Measurements from ENCODE around the gene ABCC8.
A peak's percentile ranks its signal among the peaks of the same experiment; 100 is the strongest.

The ABCC8 gene

DNA sequence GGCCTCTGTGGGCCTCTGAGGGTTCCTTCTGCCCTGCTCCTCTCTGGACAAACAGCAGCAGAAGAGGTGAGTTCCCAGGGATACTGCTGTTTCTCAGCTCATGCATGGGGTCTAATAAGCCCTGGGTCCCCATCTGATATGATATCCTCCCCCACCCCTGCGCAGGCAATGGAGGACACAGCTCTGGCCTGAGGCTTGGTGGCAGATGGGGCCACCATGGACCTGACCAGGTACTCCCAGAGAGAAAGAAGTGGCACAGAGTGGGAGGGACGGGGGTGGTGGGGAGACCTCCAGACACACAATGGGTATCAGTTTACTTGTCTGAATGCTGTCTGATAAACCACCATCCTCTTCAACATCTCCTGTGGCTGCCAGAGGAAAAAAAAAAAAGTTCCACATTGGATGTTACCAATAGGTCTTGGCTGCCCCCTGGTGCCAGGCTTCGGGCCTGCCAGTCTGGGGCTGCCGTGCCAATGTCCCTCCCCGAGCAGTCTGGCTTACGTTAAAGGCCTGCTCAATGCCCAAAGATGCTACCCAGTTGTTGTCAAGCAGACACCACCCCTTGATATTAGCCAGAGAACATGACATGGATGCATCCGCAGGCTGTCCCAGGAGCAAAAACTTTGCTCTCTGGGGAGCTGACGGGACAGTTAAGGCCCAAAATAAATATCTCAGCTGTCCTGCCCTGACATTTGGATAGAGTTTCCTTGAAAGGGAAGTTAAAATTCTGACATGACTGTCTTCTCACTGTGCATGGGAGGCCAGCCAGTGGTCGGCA is 27.9 kb upstream of the ABCC8 start:
- DNase-seq: peak; percentile 75

DNA sequence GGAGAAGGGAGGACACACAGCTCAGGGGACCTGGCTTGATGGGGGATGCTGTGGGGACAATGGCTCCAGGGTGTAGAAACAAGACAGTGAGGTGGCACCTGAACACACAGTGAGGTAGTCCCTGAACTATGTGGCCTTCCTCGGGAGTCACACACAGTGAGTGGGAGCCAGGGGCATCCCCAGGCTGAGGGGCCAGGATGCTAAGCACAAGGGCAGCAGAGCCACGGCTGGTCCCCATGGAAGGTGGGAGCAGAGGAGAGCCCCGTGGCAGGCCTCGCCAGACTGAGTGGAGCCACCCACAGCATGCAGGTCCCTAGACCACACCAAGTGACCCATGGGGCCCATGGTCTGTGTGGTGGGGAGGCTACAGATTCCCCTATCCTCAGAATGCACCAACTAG is 26.0 kb upstream of the ABCC8 start:
- DNase-seq: no peak

DNA sequence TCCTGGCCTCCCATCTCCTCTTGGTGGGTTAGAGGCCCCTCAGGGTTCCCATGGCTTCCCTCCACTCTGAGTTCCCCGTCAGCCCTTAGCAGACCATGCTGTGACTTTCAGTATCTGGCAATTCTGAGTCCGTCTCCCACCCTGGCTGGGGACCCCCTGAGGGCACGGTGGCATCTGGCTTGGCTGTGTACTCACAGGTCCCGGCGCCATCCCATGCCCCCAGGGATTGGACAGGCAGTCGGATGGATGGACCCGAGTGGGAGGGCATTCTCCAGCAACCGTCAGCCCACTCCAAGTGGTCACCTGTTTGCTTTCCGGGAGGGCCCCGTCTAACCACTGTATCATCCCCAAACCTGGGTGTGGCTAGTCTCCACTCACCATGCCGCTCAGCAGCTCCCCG is 24.0 kb upstream of the ABCC8 start:
- no peak for DNase-seq

DNA sequence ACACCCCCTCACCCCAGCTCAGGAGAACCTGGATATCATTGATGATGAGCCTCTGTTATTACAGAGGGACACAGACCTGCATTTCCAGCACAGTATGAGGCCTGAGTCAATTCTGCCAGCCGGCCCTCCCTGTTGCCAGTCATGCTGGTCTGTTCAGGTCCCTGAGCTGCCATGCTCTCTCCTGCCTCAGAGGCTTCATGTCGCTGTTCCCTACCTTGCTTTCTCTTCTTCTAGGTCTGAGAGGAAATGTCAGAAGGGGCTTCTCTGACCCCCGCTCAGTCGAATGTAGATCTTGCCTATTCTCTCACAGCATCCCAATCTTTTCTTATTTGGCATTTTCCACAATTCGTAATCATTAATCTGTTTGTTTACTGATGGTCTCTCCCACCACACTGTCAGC is 21.8 kb upstream of the ABCC8 start:
- no peak for DNase-seq

DNA sequence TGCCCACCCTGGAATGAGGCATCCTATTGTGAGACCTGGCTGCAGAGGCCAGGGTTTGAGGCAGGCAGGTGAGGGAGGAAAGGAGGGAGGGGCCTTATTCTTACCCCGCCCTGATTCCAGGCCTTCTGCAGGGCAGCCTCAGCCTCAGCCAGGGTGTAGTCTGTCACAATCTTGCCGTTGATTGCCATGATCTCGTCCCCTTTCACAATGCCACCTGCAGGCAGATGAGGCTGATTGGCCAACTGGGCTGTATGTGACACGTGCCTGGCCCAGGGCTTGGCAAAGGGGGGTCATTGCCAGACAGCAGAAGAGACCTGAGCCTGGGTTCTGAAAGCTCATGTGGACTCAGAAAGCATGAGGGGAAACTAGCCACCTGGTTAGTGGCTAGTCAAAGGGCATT is 21.4 kb upstream of the ABCC8 start:
- peak; percentile 47 for DNase-seq

DNA sequence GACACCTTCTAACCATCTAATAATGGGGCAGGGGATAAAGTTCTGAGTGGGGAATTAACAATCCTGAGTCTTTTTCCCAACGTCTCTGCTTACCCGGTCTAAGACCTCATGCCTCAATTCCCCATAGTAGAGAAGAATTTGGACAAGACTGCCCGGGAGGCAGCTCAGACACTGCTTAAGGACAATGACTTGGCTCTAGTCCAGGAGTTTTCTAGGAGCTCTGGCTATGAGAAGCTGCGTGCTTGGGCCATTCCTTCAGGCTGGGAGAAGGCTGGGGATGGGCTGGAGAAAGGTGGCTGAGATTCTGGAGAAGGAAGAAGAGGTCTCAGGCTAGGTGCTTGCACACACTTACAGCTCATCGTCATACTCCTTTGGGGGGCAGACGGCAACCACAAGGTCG is 19.8 kb upstream of the ABCC8 start:
- no peak for DNase-seq

DNA sequence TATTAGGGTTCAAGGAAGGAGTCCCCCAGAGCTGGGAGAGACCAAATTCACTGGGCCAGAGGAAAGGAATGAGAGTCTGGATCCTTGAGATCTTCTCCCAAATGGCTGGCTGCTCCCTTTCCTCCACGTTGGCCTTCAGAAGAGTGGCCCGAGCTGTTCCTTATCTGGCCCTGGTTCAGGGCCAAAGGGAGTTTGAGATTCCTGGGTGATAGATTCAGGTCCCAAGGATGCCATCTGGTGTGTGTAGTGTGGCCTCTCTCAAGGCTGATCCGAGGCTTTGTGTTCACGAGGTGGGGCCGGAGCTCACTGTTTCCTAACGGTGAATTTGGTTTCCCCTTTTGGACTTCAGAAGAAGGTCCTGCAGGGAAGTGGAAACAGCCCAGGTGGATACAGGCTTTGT is 17.4 kb upstream of the ABCC8 start:
- no peak for DNase-seq

DNA sequence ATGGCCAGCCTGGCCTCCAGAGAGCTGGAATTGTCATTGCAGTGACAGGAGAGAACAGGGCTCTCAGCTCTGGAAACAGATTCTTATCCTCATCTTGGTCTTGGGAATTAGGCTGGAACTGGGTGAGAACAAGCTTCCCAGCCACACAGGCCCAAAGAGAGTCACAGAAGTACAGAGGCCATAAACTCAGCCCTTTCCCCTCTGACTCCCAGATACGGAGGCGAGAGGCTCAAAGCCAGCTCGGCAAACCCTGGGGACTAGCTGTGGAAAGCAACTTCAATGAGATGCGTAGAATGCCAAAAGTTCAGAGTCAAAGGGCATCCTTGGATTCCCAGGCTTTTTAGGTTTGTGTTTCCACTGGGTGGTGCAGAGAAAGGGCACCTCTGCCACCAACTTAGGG is 14.3 kb upstream of the ABCC8 start:
- DNase-seq: no peak

DNA sequence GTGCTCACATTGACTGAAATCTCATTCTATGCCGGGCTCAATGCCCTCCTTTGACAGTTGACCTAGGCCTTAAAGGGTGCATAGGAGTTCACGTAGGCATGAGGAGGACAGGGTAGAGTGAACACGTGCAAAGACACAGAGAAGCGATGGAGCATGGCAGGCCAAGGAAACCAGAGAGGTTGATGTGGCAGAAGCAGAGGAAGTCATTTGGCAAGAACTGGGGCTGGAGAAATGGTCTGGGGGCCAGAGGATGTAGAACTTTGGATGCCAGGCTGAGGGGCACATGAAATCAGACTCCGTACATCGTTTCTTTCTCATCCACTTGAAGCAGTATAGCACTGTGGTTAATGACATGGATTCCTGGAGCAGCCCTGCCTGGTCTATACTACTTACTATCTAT is 13.6 kb upstream of the ABCC8 start:
- no peak for DNase-seq

DNA sequence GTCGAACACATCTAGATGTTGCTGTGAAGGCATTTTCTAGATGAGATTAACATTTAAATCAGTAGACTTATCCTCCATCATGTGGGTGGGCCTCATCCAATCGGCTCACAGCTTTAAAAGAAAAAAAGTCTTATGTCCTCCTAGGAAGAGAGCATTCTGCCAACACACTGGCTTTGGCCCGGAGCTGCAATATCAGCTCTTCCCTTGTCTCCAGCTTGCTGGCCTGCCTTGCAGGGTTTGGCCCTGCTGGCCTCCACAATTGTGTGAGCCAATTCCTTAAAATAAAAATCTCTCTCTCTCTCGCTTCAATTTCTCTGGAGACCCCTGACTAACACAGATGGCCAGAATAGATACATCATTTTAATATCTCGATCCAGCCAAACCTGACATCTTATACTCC is 13.1 kb upstream of the ABCC8 start:
- no peak for DNase-seq

DNA sequence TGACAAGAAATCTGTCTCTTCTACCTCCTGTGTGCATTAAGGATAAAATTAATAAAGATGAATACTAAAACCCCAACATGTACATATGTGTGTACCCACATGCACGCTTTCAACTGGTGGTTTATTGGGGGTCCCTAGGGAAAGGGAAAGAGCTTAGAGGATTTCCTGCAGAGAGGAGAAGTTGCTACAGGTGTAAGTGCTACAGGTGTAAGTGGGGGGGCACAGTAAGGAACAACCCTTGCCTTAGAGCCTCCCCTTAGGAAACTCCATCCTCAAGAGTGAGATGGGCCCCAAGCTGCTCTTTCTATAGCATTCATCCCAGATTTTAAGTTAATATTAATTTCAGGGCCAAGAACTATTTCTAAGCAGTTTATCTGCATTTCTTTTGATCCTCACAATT is 11.9 kb upstream of the ABCC8 start:
- no peak for DNase-seq

DNA sequence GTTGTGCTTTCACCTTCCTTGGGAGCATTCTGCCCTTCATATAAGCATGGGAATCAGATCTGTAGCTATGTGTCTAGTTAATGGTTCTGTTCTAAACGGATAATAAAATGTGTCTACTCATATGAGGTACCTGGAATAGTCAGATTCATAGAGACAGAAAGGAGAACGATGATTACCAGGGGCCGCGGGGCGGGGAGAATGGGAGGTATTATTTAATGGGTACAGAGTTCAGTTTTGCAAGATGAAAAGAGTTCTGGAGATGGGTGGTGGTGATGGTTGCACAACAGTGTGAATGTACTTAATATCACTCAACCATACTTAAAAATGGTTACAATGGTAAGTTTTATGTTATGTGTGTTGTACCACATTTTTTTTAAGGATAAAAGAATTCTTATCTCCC is 10.0 kb upstream of the ABCC8 start:
- DNase-seq: no peak

DNA sequence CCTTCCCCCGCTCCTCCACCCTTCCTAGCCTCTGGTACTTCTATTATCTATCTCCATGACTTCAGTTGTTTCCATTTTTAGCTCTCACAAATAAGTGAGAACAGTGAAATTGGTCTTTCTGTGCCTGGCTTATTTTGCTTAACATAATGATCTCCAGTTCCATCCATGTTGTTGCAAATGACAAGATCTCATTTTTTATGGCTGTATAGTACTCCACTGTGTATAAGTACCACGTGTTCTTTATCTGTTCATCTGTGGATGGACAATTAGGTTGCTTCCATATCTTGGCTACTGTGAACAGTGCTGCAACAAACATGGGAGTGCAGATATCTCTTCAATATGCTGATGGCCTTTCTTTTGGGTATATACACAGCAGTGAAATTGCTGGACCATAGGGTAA is 6.9 kb upstream of the ABCC8 start:
- DNase-seq: no peak

DNA sequence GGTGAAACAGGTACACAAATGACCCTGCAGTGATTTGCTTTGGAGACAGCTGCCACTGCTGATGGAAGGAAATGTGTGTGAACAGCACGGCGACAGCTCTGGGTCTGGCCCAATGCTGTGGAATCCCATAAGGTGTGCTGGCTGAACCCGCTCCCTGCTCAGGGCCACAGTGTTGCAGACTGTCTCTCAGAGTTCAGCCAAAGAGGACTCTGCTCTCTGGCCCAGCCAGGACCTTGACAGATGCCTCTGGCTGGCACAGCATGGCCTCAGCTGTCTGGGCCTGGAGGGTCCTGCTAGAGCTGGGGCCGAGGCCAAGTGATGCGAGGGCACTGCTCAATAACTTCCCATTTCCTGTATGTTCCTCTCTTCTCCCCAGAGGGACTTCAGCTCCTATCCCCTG is 5.3 kb upstream of the ABCC8 start:
- DNase-seq: no peak

DNA sequence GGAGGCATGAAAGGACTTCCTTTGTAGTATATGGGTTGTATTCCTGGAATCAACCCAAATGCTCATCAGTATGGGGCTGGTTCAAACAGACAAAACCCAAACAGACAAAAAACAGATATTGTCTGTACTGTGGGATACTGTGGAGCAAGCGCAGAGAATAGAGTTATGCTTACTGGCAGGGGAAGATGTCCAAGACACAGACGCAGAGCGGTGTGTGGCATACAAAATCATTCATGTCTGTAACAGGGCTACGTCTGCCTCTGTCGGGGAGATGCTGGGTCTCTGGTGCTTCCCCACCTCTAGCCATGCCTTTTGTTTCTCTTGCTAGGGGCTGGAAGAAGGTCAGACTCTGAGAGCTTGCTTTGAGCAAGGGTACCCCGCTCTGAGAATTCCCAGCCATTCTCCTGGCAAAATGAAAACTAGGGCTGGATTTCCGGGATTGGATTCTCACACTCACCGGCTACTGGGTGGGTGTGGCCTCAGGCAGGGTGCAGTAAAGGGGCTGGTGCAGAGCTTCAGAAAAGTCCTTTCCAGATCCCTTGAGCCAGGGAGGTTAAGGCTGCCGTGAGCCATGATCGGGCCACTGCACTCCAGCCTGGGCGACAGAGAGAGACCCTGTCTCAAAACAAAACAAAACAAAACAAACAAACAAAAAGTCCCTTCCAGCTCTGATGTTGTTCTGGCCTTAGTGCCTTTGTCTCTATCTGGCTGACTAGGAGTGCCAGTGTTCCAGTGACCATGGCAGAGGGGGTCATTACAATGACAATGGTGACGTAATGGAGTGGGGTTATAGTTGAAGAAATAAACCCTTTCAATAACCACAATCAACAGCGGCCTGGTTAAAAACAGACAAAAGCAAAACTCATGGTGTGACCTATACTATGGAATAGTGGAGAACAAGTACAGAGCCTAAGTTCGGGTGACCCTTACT is 2.9 kb upstream of the ABCC8 start:
- peak; percentile 47 for DNase-seq

DNA sequence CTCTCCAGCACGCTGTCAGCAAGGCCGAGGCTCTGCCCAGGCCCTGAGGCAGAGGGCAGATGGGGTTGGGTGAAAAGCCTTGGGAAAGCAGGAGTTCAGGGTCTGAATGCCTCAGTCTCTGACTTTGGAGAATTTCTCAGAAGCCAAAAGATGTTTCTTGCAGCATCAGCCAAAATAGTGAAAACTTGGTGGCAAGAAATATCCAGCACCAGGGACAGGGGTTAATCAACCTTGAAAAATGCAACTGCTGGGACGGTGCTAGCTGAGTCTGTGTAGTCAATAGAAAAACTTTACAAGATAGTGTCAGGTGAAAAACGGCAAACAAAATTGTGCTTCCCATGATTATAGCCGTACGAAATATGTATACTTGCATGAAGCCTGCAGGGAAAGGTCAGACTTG is 1.4 kb upstream of the ABCC8 start:
- no peak for DNase-seq

DNA sequence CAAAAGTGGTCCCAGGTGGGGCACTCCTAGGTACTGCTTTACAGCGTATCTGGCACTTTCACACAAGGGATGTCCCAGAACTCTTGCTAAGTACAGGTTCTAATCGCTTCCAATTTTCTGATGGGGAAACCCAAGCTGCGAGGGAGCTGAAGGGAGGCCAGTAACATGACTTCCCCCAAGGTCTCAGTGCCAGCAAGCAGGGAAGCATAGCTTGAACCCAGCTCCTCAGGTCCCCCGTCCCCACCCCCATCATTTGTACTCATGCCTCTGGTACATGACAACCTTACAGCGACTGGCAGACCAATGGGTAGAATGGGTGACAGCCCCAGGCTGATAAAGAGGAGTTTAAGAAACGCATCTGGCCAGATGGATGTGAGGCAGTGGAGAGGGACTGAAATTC is 716 bp upstream of the ABCC8 start:
- DNase-seq: no peak

DNA sequence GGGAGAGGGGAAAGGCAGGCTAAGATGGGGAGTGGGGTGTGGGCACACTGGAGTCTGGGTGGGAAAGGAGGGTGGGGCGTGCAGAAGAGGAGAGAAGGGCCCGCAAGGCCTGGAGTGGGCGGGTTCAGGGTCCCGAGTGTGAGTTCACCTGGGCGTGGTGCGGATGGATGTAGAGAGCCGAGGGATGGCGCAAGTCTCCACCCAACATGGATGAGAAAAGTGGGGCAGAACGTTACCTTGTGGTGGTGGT is 364 bp upstream of the ABCC8 start:
- no peak for DNase-seq

DNA sequence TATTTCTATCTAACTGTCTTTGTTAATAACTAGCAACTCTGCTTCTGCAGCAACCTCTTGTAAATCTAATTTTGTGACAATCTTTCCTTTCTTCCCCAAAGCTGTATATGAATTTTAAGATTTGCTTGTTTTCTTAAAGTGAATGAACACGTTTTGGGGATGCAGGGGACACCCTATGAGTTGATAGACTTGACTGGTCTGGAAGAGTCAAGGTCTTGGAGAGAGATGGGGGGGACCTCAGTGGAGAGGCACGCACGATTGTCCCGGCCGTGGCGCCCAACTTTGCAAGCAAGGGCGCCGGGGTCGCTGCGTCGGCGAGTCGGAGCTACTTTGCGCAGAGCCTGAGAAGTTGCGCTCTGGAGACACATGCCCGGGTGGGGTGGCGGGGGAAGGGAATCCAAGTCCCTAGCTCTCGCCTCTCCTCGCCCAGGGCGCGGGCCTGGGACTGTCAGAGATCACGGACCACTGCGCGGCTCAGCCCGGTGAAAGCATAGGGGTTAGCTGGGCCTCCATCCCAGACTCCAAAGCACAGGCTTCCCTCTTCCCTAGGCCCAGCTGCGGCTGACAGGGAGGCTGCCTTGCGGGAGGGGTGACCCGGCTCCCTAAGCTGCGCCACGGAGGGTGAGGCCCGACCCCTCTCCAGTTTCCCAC is 854 bp downstream of the ABCC8 start:
- no peak for DNase-seq

DNA sequence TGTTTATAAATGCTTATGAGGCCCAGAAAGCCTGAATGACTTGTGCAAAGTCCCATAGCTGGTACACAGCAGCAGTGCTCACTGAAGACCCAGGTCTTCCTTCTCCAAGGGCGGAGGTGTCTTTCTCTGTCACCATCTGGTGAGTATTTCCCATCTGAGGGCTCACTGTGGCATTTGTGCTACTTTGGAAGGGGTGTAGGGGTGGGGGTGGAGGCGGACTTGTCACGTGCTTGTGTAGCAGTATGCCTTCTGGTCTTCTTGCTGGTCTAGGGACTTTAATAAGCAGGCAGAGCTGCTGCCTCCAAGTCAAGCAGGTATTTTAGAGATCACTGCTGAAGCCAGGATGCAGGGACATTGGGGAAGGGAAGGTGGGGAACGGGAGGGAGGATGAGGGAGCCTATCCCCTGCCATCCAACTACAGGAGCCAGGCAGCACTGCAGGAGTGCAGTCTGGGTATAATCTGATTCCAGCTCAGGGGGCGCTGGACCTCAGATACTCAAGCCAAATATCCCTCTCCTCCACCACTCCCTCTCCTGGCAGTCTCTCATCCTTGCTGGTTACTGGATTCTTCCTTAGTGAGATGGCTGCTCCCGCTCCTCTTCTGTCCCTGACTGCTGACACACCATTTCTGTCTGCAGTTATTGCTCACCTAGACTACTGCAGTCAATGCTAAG is 3.4 kb downstream of the ABCC8 start:
- peak; percentile 16 for DNase-seq

DNA sequence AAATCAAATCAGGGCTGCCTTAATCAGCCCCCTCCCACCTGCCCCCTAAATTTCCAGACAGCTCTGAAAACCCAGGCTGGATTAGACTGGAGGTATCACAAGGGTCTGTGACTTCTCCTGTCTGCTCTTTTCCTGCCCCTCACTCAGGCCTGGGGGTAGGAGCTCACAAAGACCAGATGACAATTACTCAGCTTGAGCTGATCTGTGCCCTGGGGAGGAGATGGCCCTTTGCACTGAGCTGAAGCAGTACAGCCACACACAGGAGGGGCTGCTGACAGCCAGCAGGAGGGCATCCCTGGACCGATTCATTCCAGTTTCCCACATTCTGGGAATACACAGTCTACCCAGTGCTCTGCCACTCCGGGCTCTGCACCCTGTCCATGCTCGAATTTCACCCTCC is 4.2 kb downstream of the ABCC8 start:
- no peak for DNase-seq

DNA sequence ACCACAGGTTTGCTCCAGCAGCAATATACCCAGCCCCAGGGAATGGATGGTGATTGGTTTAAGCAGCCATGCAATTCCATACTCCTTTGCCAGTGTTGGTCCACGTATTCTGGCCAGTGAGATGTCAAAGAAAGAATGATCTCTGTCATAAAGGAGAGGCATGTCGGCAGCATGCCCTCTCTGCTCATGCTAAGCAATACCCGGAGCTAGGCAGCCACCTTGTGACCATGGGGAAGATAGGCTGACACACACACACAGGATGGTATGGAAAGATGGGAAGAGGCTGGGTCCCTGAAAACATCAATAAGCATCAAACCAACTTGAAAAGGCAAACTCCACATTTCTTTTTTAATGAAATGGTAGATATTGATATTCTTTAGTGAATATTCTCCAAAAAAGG is 5.1 kb downstream of the ABCC8 start:
- no peak for DNase-seq

DNA sequence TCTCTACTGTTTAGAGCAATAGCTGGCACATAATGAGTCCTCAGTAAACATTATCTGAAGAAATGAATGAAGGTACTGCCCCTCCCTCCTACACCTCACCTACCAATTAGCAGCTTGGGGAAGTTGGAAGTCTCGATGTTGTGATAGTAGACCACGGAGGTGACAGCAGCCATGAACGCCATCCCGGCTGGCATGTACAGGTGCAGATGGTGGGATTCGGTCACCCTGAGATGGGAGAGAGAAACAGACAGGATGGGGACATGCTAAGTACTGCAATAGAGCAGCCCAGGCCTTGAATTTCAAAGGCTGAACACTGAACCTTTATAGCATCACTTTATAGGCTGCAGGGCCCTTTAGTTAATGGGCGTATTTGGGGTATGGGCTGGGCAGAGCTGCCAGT is 6.6 kb downstream of the ABCC8 start:
- DNase-seq: no peak

DNA sequence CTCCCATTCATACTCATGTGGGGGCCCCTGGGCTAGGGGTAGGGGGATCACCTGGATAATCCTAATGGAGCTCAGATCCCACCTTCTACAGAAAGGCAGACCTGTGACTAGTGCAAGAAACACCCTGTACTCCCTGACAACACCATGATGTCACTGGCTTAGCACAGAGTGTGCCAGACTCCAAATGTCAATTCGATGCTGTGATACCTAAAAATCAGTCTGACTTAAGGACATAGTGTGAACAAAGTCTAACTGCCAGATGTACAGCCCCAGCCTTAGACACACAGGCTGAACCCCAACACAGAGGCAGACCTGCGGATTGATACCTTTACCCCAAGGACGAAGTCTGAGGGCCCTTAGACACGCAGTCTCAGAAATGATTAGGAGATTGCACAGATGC is 8.5 kb downstream of the ABCC8 start:
- no peak for DNase-seq

Measured in NCI-H526 treated with DMSO at 0.1 percent for 48 hours (cell line).